Measurements from ENCODE around the gene DBNDD1.

- TF ChIP-seq CTCF (IDR thresholded peaks at IDR 0.05) (no peak), POLR2A (IDR thresholded peaks at IDR 0.05) (no peak)
These were observed 24.3 kb upstream of the DBNDD1 start for GRCh38 chr16:90043526-90043925.
